NCI-H524 (cell line): ENCODE data around the gene CCDC91.
"Not testable (repeated sequence)": the region's sequence is repeated elsewhere in the genome, so short reads cannot be mapped to it uniquely, and the experiment has no call there.

ENCODE experiments used
- DNase-seq, 2 experiments: peaks; one replicate each; lab custom pipeline; 2025; lab: John Stamatoyannopoulos, UW

The CCDC91 gene

GRCh38 chr12:28457785-28458184, 267.5 kb downstream of the CCDC91 start:
- DNase-seq, result no peak

GRCh38 chr12:28459481-28459880, 269.2 kb downstream of the CCDC91 start:
- no peak for DNase-seq

- DNase-seq, result no peak
These were observed 270.3 kb downstream of the CCDC91 start for GRCh38 chr12:28460420-28461130.

GRCh38 chr12:28463396-28463795, 273.1 kb downstream of the CCDC91 start:
- no peak for DNase-seq

GRCh38 chr12:28471762-28472161, 281.5 kb downstream of the CCDC91 start:
- DNase-seq, result not testable (repeated sequence)

- not testable (repeated sequence) for DNase-seq
These were observed 285.9 kb downstream of the CCDC91 start for GRCh38 chr12:28476206-28476605.

GRCh38 chr12:28479097-28479496, 288.8 kb downstream of the CCDC91 start:
- DNase-seq, result not testable (repeated sequence)

GRCh38 chr12:28479683-28480082, 289.4 kb downstream of the CCDC91 start:
- no peak for DNase-seq

- no peak for DNase-seq
These were observed 293.9 kb downstream of the CCDC91 start for GRCh38 chr12:28484156-28484555.

GRCh38 chr12:28486521-28486920, 296.3 kb downstream of the CCDC91 start:
- no peak for DNase-seq

GRCh38 chr12:28489246-28489645, 299.0 kb downstream of the CCDC91 start:
- no peak for DNase-seq

- no peak for DNase-seq
These were observed 307.7 kb downstream of the CCDC91 start for GRCh38 chr12:28497889-28498411.

- no peak for DNase-seq
These were observed 308.6 kb downstream of the CCDC91 start for GRCh38 chr12:28498850-28499249.

GRCh38 chr12:28500373-28501024, 310.2 kb downstream of the CCDC91 start:
- DNase-seq, result no peak

GRCh38 chr12:28506271-28506670, 316.0 kb downstream of the CCDC91 start:
- no peak for DNase-seq

- peak; percentile 64 to 92 for DNase-seq
These were observed 316.8 kb downstream of the CCDC91 start for GRCh38 chr12:28507033-28507432.

GRCh38 chr12:28507867-28508266, 317.6 kb downstream of the CCDC91 start:
- no peak for DNase-seq

- DNase-seq, result no peak
These were observed 322.1 kb downstream of the CCDC91 start for GRCh38 chr12:28512406-28512805.

GRCh38 chr12:28512876-28513275, 322.6 kb downstream of the CCDC91 start:
- no peak for DNase-seq

- DNase-seq, result no peak
These were observed 323.7 kb downstream of the CCDC91 start for GRCh38 chr12:28513983-28514382.

- peak in 1 of 2 experiments; percentile 4 for DNase-seq
These were observed 326.8 kb downstream of the CCDC91 start for GRCh38 chr12:28517101-28517500.

- DNase-seq, result no peak
These were observed 337.5 kb downstream of the CCDC91 start for GRCh38 chr12:28527631-28528249.

- no peak for DNase-seq
These were observed 345.0 kb downstream of the CCDC91 start for GRCh38 chr12:28535216-28535615.
